GM23338 (cell line): ENCODE measurements around the gene DUSP5. TPM values are rescaled to one million over a fixed set of nuclear protein-coding genes. Genes with fewer than 3 reads are reported as not detected.

ENCODE experiments used
- ATAC-seq: fragments of 200-7000 bp; cut with Tn5 transposase; 3 replicates; pipeline ENCODE4 v1.9.1; 2020
- DNase-seq: peaks from one replicate; pipeline ENCODE4 v3.0.0-alpha.2; 2015; ENCODE audit warnings: low spot score
- H2AFZ ChIP-seq: fragments of 200-600 bp; sonication (generic); 2 replicates; pipeline ENCODE4 v1.8.0; 2016; ENCODE audit warnings: antibody characterized with exemption, mild to moderate bottlenecking, moderate library complexity
- H3F3A ChIP-seq: fragments of 200-600 bp; sonication (generic); replicated peaks from 2 replicates; pipeline ENCODE4 v1.8.0; 2017; ENCODE audit warnings: antibody characterized with exemption, mixed run types, low read depth
- H3K27ac ChIP-seq: fragments of 200-600 bp; sonication (generic); 2 replicates; pipeline ENCODE4 v1.6.1; 2016; ENCODE audit warnings: low read depth
- H3K27me3 ChIP-seq: fragments of 200-600 bp; sonication (generic); 2 replicates; pipeline ENCODE4 v1.8.0; 2016; ENCODE audit warnings: mild to moderate bottlenecking, mixed run types, moderate library complexity; ENCODE audit not compliant: insufficient read depth
- H3K36me3 ChIP-seq: fragments of 200-600 bp; sonication (generic); 2 replicates; pipeline ENCODE4 v1.8.0; 2016; ENCODE audit warnings: mild to moderate bottlenecking; ENCODE audit not compliant: insufficient read depth
- H3K4me1 ChIP-seq: fragments of 200-600 bp; sonication (generic); 2 replicates; pipeline ENCODE4 v1.8.0; 2016; ENCODE audit warnings: mild to moderate bottlenecking, moderate library complexity; ENCODE audit not compliant: insufficient read depth
- H3K4me2 ChIP-seq: fragments of 200-600 bp; sonication (generic); 2 replicates; pipeline ENCODE4 v1.7.1; 2017; ENCODE audit warnings: mixed run types
- H3K4me3 ChIP-seq: fragments of 200-600 bp; sonication (generic); 2 replicates; pipeline ENCODE4 v1.6.1; 2016; ENCODE audit warnings: mixed run types
- H3K79me2 ChIP-seq: fragments of 200-600 bp; sonication (generic); replicated peaks from 2 replicates; pipeline ENCODE4 v1.8.0; 2017; ENCODE audit warnings: mild to moderate bottlenecking; ENCODE audit not compliant: insufficient read depth
- H3K9me2 ChIP-seq: fragments of 200-600 bp; sonication (generic); 2 replicates; pipeline ENCODE4 v1.8.0; 2017; ENCODE audit not compliant: insufficient read depth
- H4K20me1 ChIP-seq: fragments of 200-600 bp; sonication (generic); replicated peaks from 2 replicates; pipeline ENCODE4 v1.8.0; 2017; ENCODE audit warnings: mild to moderate bottlenecking; ENCODE audit not compliant: insufficient read depth
- H3K27ac Mint-ChIP-seq: 2 replicates; pipeline ENCODE4 v1.8.0; 2020; ENCODE audit warnings: inconsistent platforms, mild to moderate bottlenecking, moderate library complexity, mixed read lengths
- H3K27me3 Mint-ChIP-seq: 3 replicates; pipeline ENCODE4 v1.8.0; 2022; ENCODE audit warnings: low read depth, mild to moderate bottlenecking, moderate library complexity, mixed read lengths, inconsistent platforms; ENCODE audit not compliant: insufficient read depth, poor library complexity
- H3K36me3 Mint-ChIP-seq: 3 replicates; pipeline ENCODE4 v1.8.0; 2021; ENCODE audit warnings: low read depth, mild to moderate bottlenecking, inconsistent platforms, moderate library complexity, mixed read lengths
- H3K4me1 Mint-ChIP-seq: 3 replicates; pipeline ENCODE4 v1.8.0; 2020; ENCODE audit warnings: mild to moderate bottlenecking, inconsistent platforms, mixed read lengths
- H3K4me3 Mint-ChIP-seq: 3 replicates; pipeline ENCODE4 v1.8.0; 2021; ENCODE audit warnings: moderate library complexity, mild to moderate bottlenecking, inconsistent platforms, mixed read lengths
- H3K9me3 Mint-ChIP-seq: 3 replicates; pipeline ENCODE4 v1.8.0; 2020; ENCODE audit warnings: moderate library complexity, mild to moderate bottlenecking, inconsistent platforms, mixed read lengths
- CTCF ChIP-seq, 2 experiments: fragments of 200-600 bp in 1 of 2; sonication (generic) in 1 of 2; conservative IDR thresholded peaks; 2 replicates each; pipeline versions ENCODE4 v1.5.1 to v1.6.1; 2016 to 2017; ENCODE audit warnings: antibody characterized with exemption in 2 of 2, low read depth in 2 of 2, mild to moderate bottlenecking in 2 of 2, moderate library complexity in 1 of 2
- EZH2phosphoT487 ChIP-seq: fragments of 200-600 bp; sonication (generic); IDR thresholded peaks from one replicate; pipeline ENCODE4 v1.8.1; 2018; ENCODE audit warnings: antibody characterized with exemption; ENCODE audit not compliant: unreplicated experiment
- JUNB ChIP-seq: IDR thresholded peaks from one replicate; pipeline ENCODE4 v1.6.1; 2016; ENCODE audit warnings: antibody characterized with exemption; ENCODE audit not compliant: unreplicated experiment
- NANOG ChIP-seq: IDR thresholded peaks from 2 replicates; pipeline ENCODE4 v1.6.1; 2016; ENCODE audit warnings: antibody characterized with exemption, borderline replicate concordance
- REST ChIP-seq: IDR thresholded peaks from one replicate; pipeline ENCODE4 v1.6.1; 2018; ENCODE audit warnings: antibody characterized with exemption; ENCODE audit not compliant: unreplicated experiment
- ZNF114 ChIP-seq: fragments of 250-450 bp; sonication (Bioruptor Pico); IDR thresholded peaks from 2 replicates; pipeline ENCODE4 v1.5.0; 2020; ENCODE audit warnings: mild to moderate bottlenecking, moderate library complexity
- ZNF462 ChIP-seq: fragments of 250-450 bp; sonication (Bioruptor Pico); IDR thresholded peaks from 2 replicates; pipeline ENCODE4 v1.5.0; 2020; ENCODE audit warnings: mild to moderate bottlenecking, moderate library complexity
- polyA plus RNA-seq: library from polyadenylated mRNA; unstranded; fragments of >200 nt; fragmentation: Nextera tagmentation; extraction: Ambion mirVana; gene quantifications from 2 replicates; pipeline ENCODE4 v1.2.1, GENCODE V29; 2016
- total RNA-seq: library from RNA; depleted of rRNA; stranded (reverse); fragments of >200 nt; shearing (Covaris generic); gene quantifications from 2 replicates; pipeline ENCODE4 v1.2.3, GENCODE V29; 2014

Gene DUSP5
- total and polyA plus RNA-seq, 2 experiments from 2014 or later: 10.8 to 35.9 TPM

DNA sequence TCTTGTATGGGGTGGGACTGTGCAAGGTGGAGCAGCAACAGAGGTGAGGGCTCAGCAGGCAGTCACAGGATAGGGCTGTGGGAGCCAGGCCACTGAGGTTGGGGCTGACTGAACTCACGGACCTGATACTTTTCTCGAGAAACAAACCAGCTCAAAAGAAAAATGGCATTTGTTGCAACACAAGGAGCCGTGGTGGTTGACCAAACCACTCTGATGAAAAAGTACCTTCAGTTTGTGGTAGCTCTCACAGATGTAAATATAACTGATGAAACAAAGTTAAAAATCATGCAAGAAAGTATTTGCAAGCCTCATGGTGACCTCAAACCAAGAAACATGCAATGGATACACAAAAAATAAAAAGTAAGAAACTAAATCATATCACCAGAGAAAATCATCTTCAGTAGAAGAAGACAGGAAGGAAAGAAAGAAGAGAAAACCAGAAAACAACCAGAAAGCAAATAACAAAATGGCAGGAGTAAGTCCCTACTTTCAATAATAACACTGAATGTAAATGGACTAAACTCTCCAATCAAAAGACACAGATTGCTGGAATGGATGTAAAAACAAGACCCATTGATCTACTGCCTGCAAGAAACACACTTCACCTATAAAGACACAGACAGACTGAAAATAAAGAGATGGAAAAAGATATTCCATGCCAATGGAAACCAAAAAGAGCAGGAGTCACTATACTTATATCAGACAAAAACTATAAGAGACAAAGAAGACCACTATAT, 48.9 kb upstream of the DUSP5 start:
- H3K27ac ChIP-seq: no peak overlapping the region
- no peak overlapping the region for H3K27ac Mint-ChIP-seq
- ATAC-seq (no peak), DNase-seq (no peak)
- H3K4me2 ChIP-seq: no peak overlapping the region
- H3K79me2 ChIP-seq: no peaks in the 10 kb centered on the region
- H3K4me3 Mint-ChIP-seq: no peak overlapping the region
- H3K4me1 ChIP-seq: no peaks in the 10 kb centered on the region
- no peak for TF ChIP-seq NANOG
- no peak for TF ChIP-seq JUNB
- TF ChIP-seq CTCF (conservative IDR thresholded peaks at IDR 0.05; ENCODE audit: low read depth in 2 of 2): no peak
- TF ChIP-seq ZNF462 (CRISPR knock-in tag): no peak
- TF ChIP-seq EZH2phosphoT487: no peak
- TF ChIP-seq ZNF114 (CRISPR knock-in tag): no peak
- TF ChIP-seq REST: no peak
- no peak overlapping the region for H2AFZ ChIP-seq
- no peak overlapping the region for H3K4me3 ChIP-seq
- H3K27me3 Mint-ChIP-seq: peaks cover 6% of the 10 kb centered on the region
- H3K4me1 Mint-ChIP-seq: peaks cover 6% of the 10 kb centered on the region; the same call in 1 of the 3 replicates
- H3F3A ChIP-seq: no peaks in the 10 kb centered on the region
- H3K27me3 ChIP-seq: no peaks in the 10 kb centered on the region
- no peaks in the 10 kb centered on the region for H3K36me3 ChIP-seq
- 0 out of 2 replicates have a peak, but pooled peaks cover 3% of the 10 kb centered on the region for H3K9me2 ChIP-seq
- no peaks in the 10 kb centered on the region for H3K36me3 Mint-ChIP-seq
- H3K9me3 Mint-ChIP-seq: no peaks in the 10 kb centered on the region
- no peaks in the 10 kb centered on the region for H4K20me1 ChIP-seq
